ENCODE results near the gene SDF2L1. TPM values are rescaled to one million over a fixed set of nuclear protein-coding genes. Genes with fewer than 3 reads are reported as not detected.

The SDF2L1 gene
- polyA plus RNA-seq, 3 donors: 31.7 to 46.2 (median 44.7) TPM

DNA sequence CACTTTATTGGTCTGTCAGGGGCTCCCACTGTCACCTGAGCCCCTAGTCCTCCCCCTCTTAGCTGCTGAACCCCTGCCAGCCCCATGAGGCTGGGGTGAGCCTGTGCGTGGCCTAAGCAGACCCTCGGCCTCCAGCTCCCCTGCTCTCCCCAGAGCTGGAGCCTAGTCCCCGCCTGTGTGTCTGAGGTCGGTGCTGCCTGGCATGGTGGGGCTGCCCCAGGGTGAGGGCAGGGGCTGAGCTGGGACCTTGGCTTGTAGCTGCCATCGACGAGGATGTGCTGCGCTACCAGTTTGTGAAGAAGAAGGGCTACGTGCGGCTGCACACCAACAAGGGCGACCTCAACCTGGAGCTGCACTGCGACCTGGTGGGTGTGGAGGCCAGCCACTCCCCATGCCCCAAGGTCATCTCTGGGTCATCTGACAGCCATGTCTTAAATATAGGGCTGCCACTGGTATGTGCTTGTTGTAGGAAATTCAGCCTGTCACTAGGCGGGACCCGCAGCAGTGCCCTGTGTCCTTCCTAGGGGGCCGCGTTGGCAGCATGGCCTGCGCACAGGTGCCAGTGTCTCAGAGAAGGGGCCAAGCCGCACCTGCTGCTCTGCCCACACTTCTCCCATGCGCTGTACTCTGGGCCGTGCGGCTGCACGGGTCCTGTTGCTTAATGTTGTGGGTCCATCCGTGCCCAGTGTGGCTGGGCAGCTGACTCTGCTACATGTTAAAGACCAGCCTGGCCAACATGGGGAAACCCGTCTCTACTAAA is 44.7 kb downstream of the SDF2L1 start:
- no peaks in the 10 kb centered on the region for H3K79me2 ChIP-seq (ENCODE audit: insufficient read depth, low read length)
- no peak for DNase-seq
- peaks cover 89 to 99% of the 10 kb centered on the region in 2 donors for H3K36me3 ChIP-seq (replicated peaks in 1 of 2; ENCODE audit: control insufficient read depth in 1 of 2, insufficient read depth in 2 of 2, low read length in 2 of 2)
- no peak overlapping the region for H2AFZ ChIP-seq (ENCODE audit: insufficient read depth, low read depth, low read length, poor library complexity, severe bottlenecking)
- no peak for TF ChIP-seq CTCF (IDR thresholded peaks at IDR 0.05)
- no peaks in the 10 kb centered on the region for H3K9me3 ChIP-seq (replicated peaks in 1 of 2; ENCODE audit: control insufficient read depth in 1 of 2, insufficient read depth in 1 of 2, low read length in 2 of 2)
- Mint-ChIP-seq H3K4me1 (no peaks in the 10 kb centered on the region), H3K27ac (peak overlapping the region in 2 of 7 donors; percentile 21 to 48), H3K27me3 (ENCODE audit: low read depth in 3 of 3) (no peaks in the 10 kb centered on the region), H3K36me3 (peaks cover 75 to 92% of the 10 kb centered on the region in 2 donors), H3K9me3 (no peaks in the 10 kb centered on the region), H3K4me3 (no peak overlapping the region)
- 98% methylated on average over 18 of the region's 23 CpGs for WGBS (ENCODE audit: insufficient coverage)
- no peak overlapping the region for H3K4me3 ChIP-seq (replicated peaks in 1 of 3; ENCODE audit: low read depth in 2 of 3, low read length in 3 of 3)
- no peak overlapping the region for H3K27ac ChIP-seq (ENCODE audit: low read depth in 1 of 2, low read length in 2 of 2)
- H3K9ac ChIP-seq (ENCODE audit: insufficient read depth, low read length, poor library complexity, severe bottlenecking): no peak overlapping the region
- no peak overlapping the region for H3K4me2 ChIP-seq (replicated peaks; ENCODE audit: extremely low read depth, low read length, poor library complexity, severe bottlenecking)
- H3K27me3 ChIP-seq (ENCODE audit: control insufficient read depth in 2 of 2, insufficient read depth in 2 of 2, low read length in 2 of 2): no peaks in the 10 kb centered on the region
- no peaks in the 10 kb centered on the region for H3K4me1 ChIP-seq (ENCODE audit: control insufficient read depth in 1 of 2, insufficient read depth in 2 of 2, low read length in 2 of 2)
- intact Hi-C loops (cut with micrococcal nuclease): no loop called here
- no peaks in the 10 kb centered on the region for H4K20me1 ChIP-seq (ENCODE audit: insufficient read depth, low read length)

GRCh38 chr22:21687685-21688259 is 45.7 kb downstream of the SDF2L1 start:
- Histone ChIP-seq H3K27ac (ENCODE audit: low read depth in 1 of 2, low read length in 2 of 2) (no peak overlapping the region), H3K27me3 (ENCODE audit: control insufficient read depth in 2 of 2, insufficient read depth in 2 of 2, low read length in 2 of 2) (no peaks in the 10 kb centered on the region), H3K4me1 (ENCODE audit: control insufficient read depth in 1 of 2, insufficient read depth in 2 of 2, low read length in 2 of 2) (no peaks in the 10 kb centered on the region), H3K9me3 (replicated peaks in 1 of 2; ENCODE audit: control insufficient read depth in 1 of 2, insufficient read depth in 1 of 2, low read length in 2 of 2) (no peaks in the 10 kb centered on the region), H3K36me3 (replicated peaks in 1 of 2; ENCODE audit: control insufficient read depth in 1 of 2, insufficient read depth in 2 of 2, low read length in 2 of 2) (peaks cover 86 to 99% of the 10 kb centered on the region in 2 donors), H3K9ac (ENCODE audit: insufficient read depth, low read length, poor library complexity, severe bottlenecking) (no peak overlapping the region), H3K4me2 (replicated peaks; ENCODE audit: extremely low read depth, low read length, poor library complexity, severe bottlenecking) (no peak overlapping the region), H3K4me3 (replicated peaks in 1 of 3; ENCODE audit: low read depth in 2 of 3, low read length in 3 of 3) (no peak overlapping the region), H4K20me1 (ENCODE audit: insufficient read depth, low read length) (no peaks in the 10 kb centered on the region), H2AFZ (ENCODE audit: insufficient read depth, low read depth, low read length, poor library complexity, severe bottlenecking) (no peak overlapping the region), H3K79me2 (ENCODE audit: insufficient read depth, low read length) (no peaks in the 10 kb centered on the region)
- Mint-ChIP-seq H3K4me1 (no peaks in the 10 kb centered on the region), H3K4me3 (no peak overlapping the region), H3K27me3 (ENCODE audit: low read depth in 3 of 3) (no peaks in the 10 kb centered on the region), H3K27ac (no peak overlapping the region), H3K36me3 (peaks cover 70 to 92% of the 10 kb centered on the region in 2 donors), H3K9me3 (no peaks in the 10 kb centered on the region)
- intact Hi-C loops (cut with micrococcal nuclease): no loop called here
- no peak for TF ChIP-seq CTCF (IDR thresholded peaks at IDR 0.05)
- WGBS (ENCODE audit: insufficient coverage): 98% methylated on average over 10 of the region's 11 CpGs
- no peak for DNase-seq

All from CD14-positive monocyte (primary cell).